HepG2 (cell line): Measurements from ENCODE around the gene SIK2.

Experiments used
- CEBPB ChIP-seq: IDR thresholded peaks from 2 replicates; pipeline ENCODE4 v1.6.1; 2011; ENCODE audit warnings: low read depth, low read length, improper control_type of control experiment, borderline replicate concordance
- E2F1 ChIP-seq: sonication (generic); formaldehyde crosslinking; IDR thresholded peaks from 2 replicates; pipeline ENCODE4 v1.5.0; 2020; ENCODE audit warnings: missing genetic modification reagents
- EZH2 ChIP-seq: conservative IDR thresholded peaks from 2 replicates; pipeline ENCODE4 v1.6.1; 2012; ENCODE audit warnings: mild to moderate bottlenecking, low read depth, low read length, moderate library complexity
- IRF2 ChIP-seq: IDR thresholded peaks from 2 replicates; pipeline ENCODE4 v1.6.1; 2018; ENCODE audit warnings: missing genetic modification reagents, missing compliant biosample characterization
- NFE2L1 ChIP-seq: sonication (generic); formaldehyde crosslinking; IDR thresholded peaks from 2 replicates; pipeline ENCODE4 v1.4.0; 2020; ENCODE audit warnings: missing genetic modification reagents, mild to moderate bottlenecking, borderline replicate concordance
- NR2C2 ChIP-seq: sonication (generic); formaldehyde crosslinking; IDR thresholded peaks from 2 replicates; pipeline ENCODE4 v1.4.0; 2020; ENCODE audit warnings: missing genetic modification reagents, mild to moderate bottlenecking, moderate library complexity, borderline replicate concordance
- POLR2A ChIP-seq, 2 experiments: IDR thresholded peaks; 2 replicates each; pipeline ENCODE4 v1.6.1; 2011; ENCODE audit warnings: low read depth in 2 of 2, low read length in 2 of 2, mild to moderate bottlenecking in 1 of 2, moderate library complexity in 1 of 2; ENCODE audit not compliant: insufficient read depth in 1 of 2
- RAD21 ChIP-seq: fragments of 450-650 bp; formaldehyde crosslinking; IDR thresholded peaks from 2 replicates; pipeline ENCODE4 v1.5.0; 2020; ENCODE audit warnings: mild to moderate bottlenecking
- RFX5 ChIP-seq: IDR thresholded peaks from 2 replicates; pipeline ENCODE4 v1.6.1; 2011; ENCODE audit warnings: low read depth, low read length, improper control_type of control experiment
- YY1 ChIP-seq: IDR thresholded peaks from 2 replicates; pipeline ENCODE4 v1.6.1; 2011; ENCODE audit warnings: low read length, low read depth, moderate library complexity, mild to moderate bottlenecking; ENCODE audit not compliant: insufficient read depth, insufficient replicate concordance
- ZFYVE20 ChIP-seq: sonication (generic); formaldehyde crosslinking; IDR thresholded peaks from 2 replicates; pipeline ENCODE4 v1.8.0; 2023; ENCODE audit warnings: low read depth, mild to moderate bottlenecking, moderate library complexity, missing genetic modification reagents, borderline replicate concordance
- ZNF407 ChIP-seq: sonication (generic); formaldehyde crosslinking; IDR thresholded peaks from one replicate; pipeline ENCODE4 v1.5.1; 2020; ENCODE audit warnings: mild to moderate bottlenecking, missing genetic modification reagents; ENCODE audit errors: not compliant biosample characterization
- ZNF639 ChIP-seq: conservative IDR thresholded peaks from 2 replicates; pipeline ENCODE4 v1.6.1; 2018; ENCODE audit warnings: missing genetic modification reagents
- ZNF766 ChIP-seq: sonication (generic); formaldehyde crosslinking; IDR thresholded peaks from 2 replicates; pipeline ENCODE4 v1.5.0; 2020; ENCODE audit warnings: missing genetic modification reagents, borderline replicate concordance

GRCh38 chr11:111737444-111738210, 135.4 kb downstream of the SIK2 start:
- no peak for TF ChIP-seq RFX5
- no peak for TF ChIP-seq E2F1 (CRISPR knock-in tag)
- no peak for TF ChIP-seq ZNF766 (CRISPR knock-in tag)
- no peak for TF ChIP-seq IRF2
- TF ChIP-seq NFE2L1 (CRISPR knock-in tag), result no peak
- TF ChIP-seq YY1, result no peak
- TF ChIP-seq ZNF407 (CRISPR knock-in tag), result no peak
- TF ChIP-seq ZFYVE20 (CRISPR knock-in tag), result no peak
- no peak for TF ChIP-seq EZH2
- no peak for TF ChIP-seq CEBPB
- no peak for TF ChIP-seq RAD21 (CRISPR knock-in tag)
- TF ChIP-seq POLR2A (IDR thresholded peaks at IDR 0.05; ENCODE audit: insufficient read depth in 1 of 2, low read depth in 2 of 2, low read length in 2 of 2), result no peak
- TF ChIP-seq NR2C2 (CRISPR knock-in tag), result no peak
- no peak for TF ChIP-seq ZNF639 (CRISPR knock-in tag)
